Astrocyte (in vitro differentiated cells and primary cell): Measurements from ENCODE around the gene CHDH.

ENCODE experiments used
- CTCF ChIP-seq: IDR thresholded peaks from 2 replicates; pipeline ENCODE4 v1.5.1; 2011; ENCODE audit warnings: low read depth, mild to moderate bottlenecking, inconsistent platforms, low read length, moderate library complexity; ENCODE audit not compliant: insufficient read depth
- EZH2 ChIP-seq: IDR thresholded peaks from 2 replicates; pipeline ENCODE4 v1.6.1; 2012; ENCODE audit warnings: mild to moderate bottlenecking, low read length, inconsistent platforms; ENCODE audit not compliant: insufficient read depth

- TF ChIP-seq CTCF (no peak), EZH2 (no peak)
Measured at GRCh38 chr3:53778153-53778552, 68.1 kb downstream of the CHDH start.
